Fibroblast of the aortic adventitia (primary cell): ENCODE measurements around the gene SOS1. TPM values are rescaled to one million over a fixed set of nuclear protein-coding genes. Genes with fewer than 3 reads are reported as not detected.

ENCODE experiments used
- DNase-seq: peaks from one replicate; pipeline ENCODE4 v3.0.0-alpha.2; 2010; ENCODE audit warnings: low read depth
- H3K4me3 ChIP-seq: 2 replicates; pipeline ENCODE4 v1.5.1; 2011; ENCODE audit warnings: low read depth, mild to moderate bottlenecking, control low read depth, low read length, moderate library complexity
- CTCF ChIP-seq: IDR thresholded peaks from 2 replicates; pipeline ENCODE4 v1.5.1; 2011; ENCODE audit warnings: mild to moderate bottlenecking, low read length, control low read depth, inconsistent platforms; ENCODE audit not compliant: insufficient read depth
- total RNA-seq: library from RNA; depleted of rRNA; stranded (reverse); fragments of >200 nt; gene quantifications from 2 replicates; pipeline ENCODE4 v1.2.3, GENCODE V29; 2012; ENCODE audit warnings: low replicate concordance

The SOS1 gene
- total RNA-seq, 1 donor = 27.9 TPM

GRCh38 chr2:38978296-38978903, 142.5 kb downstream of the SOS1 start:
- DNase-seq = no peak
- no peak overlapping the region for H3K4me3 ChIP-seq
- no peak for TF ChIP-seq CTCF

- no peak for TF ChIP-seq CTCF
- no peak overlapping the region for H3K4me3 ChIP-seq
Observed at GRCh38 chr2:38977047-38977446, 143.8 kb downstream of the SOS1 start.

GRCh38 chr2:38975042-38975441, 145.8 kb downstream of the SOS1 start:
- no peak for TF ChIP-seq CTCF
- DNase-seq = peak; percentile 40
- H3K4me3 ChIP-seq = no peak overlapping the region

More at GRCh38 chr2:38977047-38977446, 143.8 kb downstream of the SOS1 start:
- no peak for DNase-seq

GRCh38 chr2:38973266-38973665, 147.6 kb downstream of the SOS1 start:
- no peak for DNase-seq
- no peak overlapping the region for H3K4me3 ChIP-seq
- no peak for TF ChIP-seq CTCF

GRCh38 chr2:38971377-38971776, 149.5 kb downstream of the SOS1 start:
- H3K4me3 ChIP-seq = no peak overlapping the region
- no peak for TF ChIP-seq CTCF
- DNase-seq = no peak

GRCh38 chr2:38968021-38968420, 152.8 kb downstream of the SOS1 start:
- no peak overlapping the region for H3K4me3 ChIP-seq
- DNase-seq = no peak
- TF ChIP-seq CTCF = no peak

GRCh38 chr2:38966678-38967077, 154.2 kb downstream of the SOS1 start:
- DNase-seq = no peak
- TF ChIP-seq CTCF = no peak
- no peak overlapping the region for H3K4me3 ChIP-seq
